GM12872 (cell line): Measurements from ENCODE around the gene FRZB.

ENCODE experiments used
- TF ChIP-seq, protein P1 (sequence below): IDR thresholded peaks from 3 replicates; pipeline ENCODE4 v1.5.1; 2011; ENCODE audit warnings: low read depth, mild to moderate bottlenecking, low read length, moderate library complexity; ENCODE audit not compliant: insufficient read depth

Gene FRZB, protein sequence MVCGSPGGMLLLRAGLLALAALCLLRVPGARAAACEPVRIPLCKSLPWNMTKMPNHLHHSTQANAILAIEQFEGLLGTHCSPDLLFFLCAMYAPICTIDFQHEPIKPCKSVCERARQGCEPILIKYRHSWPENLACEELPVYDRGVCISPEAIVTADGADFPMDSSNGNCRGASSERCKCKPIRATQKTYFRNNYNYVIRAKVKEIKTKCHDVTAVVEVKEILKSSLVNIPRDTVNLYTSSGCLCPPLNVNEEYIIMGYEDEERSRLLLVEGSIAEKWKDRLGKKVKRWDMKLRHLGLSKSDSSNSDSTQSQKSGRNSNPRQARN

DNA sequence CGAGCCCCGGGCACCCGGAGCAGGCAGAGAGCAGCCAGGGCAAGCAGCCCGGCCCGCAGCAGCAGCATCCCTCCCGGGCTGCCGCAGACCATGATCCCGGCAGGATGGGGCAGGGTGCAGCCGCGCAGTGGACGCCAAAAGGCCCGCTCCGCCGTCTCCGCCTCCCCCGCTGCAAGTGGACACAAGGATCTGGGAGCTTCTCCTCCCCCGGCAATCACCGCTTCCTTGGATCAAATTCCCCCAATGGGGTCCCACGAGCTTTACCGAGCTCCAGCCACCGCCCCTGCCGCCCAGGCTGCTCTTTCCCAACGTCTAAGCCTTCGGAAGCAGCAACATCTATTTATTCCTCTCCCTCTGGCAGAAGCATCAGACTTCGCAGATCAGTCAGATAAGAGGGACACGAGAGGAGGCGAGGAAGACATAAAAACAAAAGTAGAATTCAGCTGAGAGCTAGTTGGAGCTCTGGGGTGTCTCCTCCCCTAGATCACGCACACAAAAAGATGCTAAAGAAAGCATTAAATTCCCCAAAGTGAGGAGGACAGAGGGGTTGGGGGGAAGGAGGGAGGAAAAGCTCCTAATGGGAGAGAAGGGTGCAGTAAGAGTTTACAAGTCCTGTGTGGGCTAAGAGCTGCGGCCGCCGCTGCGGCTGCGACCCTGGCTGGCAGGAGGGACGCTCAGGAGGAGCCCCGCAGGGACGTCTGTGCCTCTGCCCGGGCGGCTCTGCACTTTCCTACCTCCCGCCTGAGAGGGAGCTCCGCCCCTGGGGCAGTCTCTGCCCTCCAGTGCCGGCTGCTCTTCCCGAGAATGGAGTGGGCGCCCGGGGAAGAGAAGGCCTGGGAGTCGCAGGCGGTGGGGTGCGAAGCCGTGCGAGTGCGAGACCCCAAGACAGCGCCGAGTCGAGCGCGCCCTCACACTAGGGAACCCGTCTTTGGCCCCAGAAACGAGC lies at the start of gene FRZB:
Gene FRZB, minus strand, starts transcription at position 177 of the 946 bp plus-strand sequence. Its CDS starts 85 bp downstream, at position 92.
- TF ChIP-seq, protein P1, sequence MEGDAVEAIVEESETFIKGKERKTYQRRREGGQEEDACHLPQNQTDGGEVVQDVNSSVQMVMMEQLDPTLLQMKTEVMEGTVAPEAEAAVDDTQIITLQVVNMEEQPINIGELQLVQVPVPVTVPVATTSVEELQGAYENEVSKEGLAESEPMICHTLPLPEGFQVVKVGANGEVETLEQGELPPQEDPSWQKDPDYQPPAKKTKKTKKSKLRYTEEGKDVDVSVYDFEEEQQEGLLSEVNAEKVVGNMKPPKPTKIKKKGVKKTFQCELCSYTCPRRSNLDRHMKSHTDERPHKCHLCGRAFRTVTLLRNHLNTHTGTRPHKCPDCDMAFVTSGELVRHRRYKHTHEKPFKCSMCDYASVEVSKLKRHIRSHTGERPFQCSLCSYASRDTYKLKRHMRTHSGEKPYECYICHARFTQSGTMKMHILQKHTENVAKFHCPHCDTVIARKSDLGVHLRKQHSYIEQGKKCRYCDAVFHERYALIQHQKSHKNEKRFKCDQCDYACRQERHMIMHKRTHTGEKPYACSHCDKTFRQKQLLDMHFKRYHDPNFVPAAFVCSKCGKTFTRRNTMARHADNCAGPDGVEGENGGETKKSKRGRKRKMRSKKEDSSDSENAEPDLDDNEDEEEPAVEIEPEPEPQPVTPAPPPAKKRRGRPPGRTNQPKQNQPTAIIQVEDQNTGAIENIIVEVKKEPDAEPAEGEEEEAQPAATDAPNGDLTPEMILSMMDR: no peak

DNA sequence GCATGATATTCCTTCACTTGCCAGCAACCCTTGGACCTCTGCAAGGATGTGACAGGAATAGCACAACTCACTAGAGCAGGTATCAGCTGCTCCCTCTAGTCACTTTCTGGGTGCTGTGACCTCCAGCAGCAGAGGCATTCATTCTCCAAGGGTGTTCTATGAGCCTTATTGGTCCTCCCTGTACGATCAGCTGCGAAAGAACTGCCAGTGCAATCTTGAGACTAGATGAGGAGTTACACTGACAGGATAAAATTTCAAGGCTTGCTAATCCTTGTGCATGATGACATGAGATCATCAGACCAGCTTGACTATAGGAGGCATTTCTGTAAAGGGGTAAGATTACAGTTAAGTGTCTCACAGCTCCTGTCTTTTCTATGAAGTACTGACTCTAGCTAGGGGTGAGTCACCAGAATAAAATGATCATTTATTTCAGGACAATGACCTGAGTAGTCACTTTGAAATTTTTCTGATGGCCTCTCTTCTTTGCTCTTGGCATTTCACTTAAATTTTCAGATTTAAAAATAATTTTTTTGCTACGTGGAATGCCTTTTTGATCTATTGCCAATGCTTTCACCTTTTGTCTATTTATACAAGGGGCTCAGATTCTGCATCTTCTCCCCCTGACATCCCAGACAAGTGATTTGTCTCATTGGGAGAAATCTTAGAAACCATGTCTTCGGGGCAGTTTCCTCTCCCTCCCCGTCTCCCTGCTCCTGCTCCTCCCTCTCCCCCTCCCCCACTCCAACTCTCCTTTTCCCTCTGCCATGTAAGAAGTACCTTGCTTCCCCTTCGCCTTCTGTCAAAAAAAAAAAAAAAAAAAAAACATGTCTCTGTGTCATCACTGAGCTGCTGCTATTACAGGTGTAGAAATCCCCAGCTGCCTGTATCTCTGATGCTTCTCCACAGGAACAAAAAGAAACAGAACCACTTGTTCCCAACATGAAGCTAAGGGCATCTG lies 49.2 kb upstream of the FRZB start:
- TF ChIP-seq, protein P1: no peak

DNA sequence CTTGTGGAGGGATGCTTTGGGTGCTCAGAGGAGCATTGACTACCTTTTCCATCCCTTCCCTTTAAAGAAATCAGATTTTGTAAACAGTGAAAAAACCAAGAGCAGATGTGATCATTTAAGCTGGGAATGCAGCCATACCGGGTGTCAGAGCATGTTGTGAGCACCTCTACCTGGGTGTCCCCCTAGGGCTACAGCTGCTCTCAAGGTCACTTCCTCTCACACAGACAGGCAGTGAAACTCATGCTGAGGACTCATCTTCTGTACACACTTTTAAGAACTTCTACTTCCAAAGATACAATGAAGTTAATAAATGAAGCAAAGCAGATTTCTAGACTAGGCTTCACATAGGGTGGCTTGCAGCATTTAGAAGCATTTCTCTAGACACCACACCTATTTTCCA lies 48.4 kb upstream of the FRZB start:
- TF ChIP-seq, protein P1: no peak

DNA sequence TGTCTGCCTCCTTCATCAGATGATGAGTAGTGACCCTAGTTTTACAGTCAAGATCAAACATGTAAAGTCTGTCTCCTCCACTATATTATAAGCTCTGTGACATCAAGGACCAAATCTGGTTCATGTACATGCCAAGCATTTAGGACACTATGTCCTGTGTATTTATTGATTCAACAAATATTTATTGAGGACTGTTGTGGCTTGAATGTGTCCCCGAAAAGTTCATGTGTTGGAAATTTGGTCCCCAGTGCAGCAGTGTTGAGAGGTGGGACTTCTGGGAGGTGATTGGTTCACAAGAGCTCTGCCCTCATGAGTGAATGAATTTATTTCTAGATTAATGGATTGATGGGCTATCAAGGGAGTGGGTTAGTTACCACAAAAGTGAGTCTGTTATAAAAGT lies 46.6 kb upstream of the FRZB start:
- TF ChIP-seq, protein P1: no peak

DNA sequence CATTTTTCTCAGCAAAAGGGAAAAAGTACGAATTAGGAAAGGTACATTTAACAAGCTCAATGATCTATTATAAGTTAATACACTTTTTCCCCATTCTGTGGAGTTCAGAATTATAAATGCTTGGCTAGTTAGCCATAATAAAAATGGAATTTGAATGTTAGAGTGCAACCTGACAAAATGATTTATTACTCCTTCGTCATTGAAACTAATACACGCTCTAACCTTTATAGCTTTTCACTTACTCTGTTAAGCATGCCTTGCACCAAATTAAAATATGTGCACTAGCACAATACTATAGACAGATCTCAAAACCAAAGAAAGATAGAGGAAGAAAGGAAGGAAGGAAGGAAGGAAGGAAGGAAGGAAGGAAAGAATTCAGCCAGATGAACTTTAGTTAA lies 46.1 kb upstream of the FRZB start:
- TF ChIP-seq, protein P1: no peak

DNA sequence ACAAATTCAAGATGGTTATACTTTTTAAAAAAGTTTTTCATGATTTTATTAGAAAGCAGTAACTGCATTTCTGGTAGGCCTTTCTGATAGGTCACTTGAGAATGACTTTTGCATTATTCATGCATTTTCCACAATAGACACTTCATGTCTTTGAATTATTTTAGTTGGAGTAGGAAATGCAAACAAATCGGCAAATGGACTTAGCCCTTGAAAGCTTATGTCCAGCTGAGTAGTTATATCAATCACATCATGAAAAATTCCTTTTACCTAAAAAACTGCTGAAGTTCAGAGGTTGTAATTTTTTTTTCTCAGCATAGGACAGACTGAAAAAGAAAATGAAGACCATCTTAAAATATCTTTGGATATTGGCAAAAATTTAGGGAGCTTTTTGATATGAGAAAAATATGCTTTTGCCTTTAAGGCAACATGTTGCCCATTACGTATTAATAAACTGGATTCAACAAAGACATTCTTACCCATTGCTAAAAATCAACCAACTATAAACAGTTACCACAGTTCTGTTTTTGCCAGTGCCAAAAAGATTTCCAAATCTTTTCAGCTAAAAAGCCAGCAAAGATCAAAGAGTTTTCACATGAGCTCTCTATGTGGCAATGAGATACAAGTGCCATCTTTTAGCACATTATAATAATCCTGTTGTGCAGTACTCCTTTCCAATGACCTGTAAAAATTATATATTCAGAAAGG lies 45.5 kb upstream of the FRZB start:
- TF ChIP-seq, protein P1: no peak
